CD14-positive monocyte (primary cell): ENCODE measurements around the gene PDGFA. TPM values are rescaled to one million over a fixed set of nuclear protein-coding genes. Genes with fewer than 3 reads are reported as not detected.

Experiments used
- DNase-seq, 3 donors: peaks; one replicate each; pipeline ENCODE4 v3.0.0-alpha.2; 2011 to 2022
- H2AFZ ChIP-seq: 2 replicates; pipeline ENCODE4 v1.6.0; 2012; ENCODE audit warnings: mild to moderate bottlenecking, low read depth, low read length, inconsistent platforms; ENCODE audit not compliant: insufficient read depth, poor library complexity, severe bottlenecking
- H3K27ac ChIP-seq, 2 donors: 1 replicate in 1 of 2; 2 replicates in 1 of 2; pipeline ENCODE4 v1.5.1; 2012 to 2013; ENCODE audit warnings: low read length in 2 of 2, control low read depth in 1 of 2, inconsistent platforms in 1 of 2, low read depth in 1 of 2, mild to moderate bottlenecking in 1 of 2
- H3K27me3 ChIP-seq, 2 donors: one replicate each; pipeline versions ENCODE4 v1.6.0 to v1.6.1; 2011 to 2013; ENCODE audit warnings: low read length in 2 of 2; ENCODE audit not compliant: control insufficient read depth in 2 of 2, insufficient read depth in 2 of 2
- H3K36me3 ChIP-seq, 2 donors: replicated peaks in 1 of 2; 1 replicate in 1 of 2; 2 replicates in 1 of 2; pipeline versions ENCODE4 v1.5.1 to v1.6.1; 2012 to 2013; ENCODE audit warnings: low read length in 2 of 2, control low read depth in 1 of 2, inconsistent platforms in 1 of 2, mild to moderate bottlenecking in 1 of 2; ENCODE audit not compliant: insufficient read depth in 2 of 2, control insufficient read depth in 1 of 2
- H3K4me1 ChIP-seq, 2 donors: 1 replicate in 1 of 2; 2 replicates in 1 of 2; pipeline versions ENCODE4 v1.5.1 to v1.6.1; 2012 to 2013; ENCODE audit warnings: low read length in 2 of 2, control low read depth in 1 of 2, inconsistent platforms in 1 of 2, mild to moderate bottlenecking in 1 of 2, moderate library complexity in 1 of 2; ENCODE audit not compliant: insufficient read depth in 2 of 2, control insufficient read depth in 1 of 2
- H3K4me2 ChIP-seq: replicated peaks from 2 replicates; pipeline ENCODE3; 2012; ENCODE audit warnings: low read length, moderate library complexity, mild to moderate bottlenecking; ENCODE audit not compliant: poor library complexity, severe bottlenecking; ENCODE audit errors: extremely low read depth
- H3K4me3 ChIP-seq, 3 experiments: fragments of 200-600 bp in 1 of 3; sonication (generic) in 1 of 3; replicated peaks in 1 of 3; 1 replicate in 2 of 3; 2 replicates in 1 of 3; pipeline ENCODE4 v1.5.1; 2011 to 2013; ENCODE audit warnings: low read length in 3 of 3, mild to moderate bottlenecking in 3 of 3, control low read depth in 2 of 3, low read depth in 2 of 3, inconsistent platforms in 1 of 3, moderate library complexity in 1 of 3
- H3K79me2 ChIP-seq: 2 replicates; pipeline ENCODE4 v1.6.0; 2012; ENCODE audit warnings: mild to moderate bottlenecking, control low read depth, inconsistent platforms, low read length, moderate library complexity; ENCODE audit not compliant: insufficient read depth
- H3K9ac ChIP-seq: 2 replicates; pipeline ENCODE4 v1.6.0; 2017; ENCODE audit warnings: low read length, mild to moderate bottlenecking; ENCODE audit not compliant: insufficient read depth, poor library complexity, severe bottlenecking
- H3K9me3 ChIP-seq, 2 donors: replicated peaks in 1 of 2; 1 replicate in 1 of 2; 2 replicates in 1 of 2; pipeline versions ENCODE4 v1.5.1 to v1.6.1; 2012 to 2013; ENCODE audit warnings: low read length in 2 of 2, control low read depth in 1 of 2; ENCODE audit not compliant: control insufficient read depth in 1 of 2, insufficient read depth in 1 of 2
- H4K20me1 ChIP-seq: 2 replicates; pipeline ENCODE4 v1.6.0; 2012; ENCODE audit warnings: mild to moderate bottlenecking, low read length, control low read depth, moderate library complexity; ENCODE audit not compliant: insufficient read depth
- H3K27ac Mint-ChIP-seq, 7 donors: one replicate each; pipeline ENCODE4 v1.8.0; 2020; ENCODE audit warnings: mild to moderate bottlenecking in 7 of 7, mixed read lengths in 7 of 7, moderate library complexity in 6 of 7, inconsistent platforms in 2 of 7
- H3K27me3 Mint-ChIP-seq, 3 donors: one replicate each; pipeline ENCODE4 v1.8.0; 2021 to 2022; ENCODE audit warnings: low read depth in 3 of 3, mild to moderate bottlenecking in 3 of 3, mixed read lengths in 3 of 3, moderate library complexity in 3 of 3, inconsistent platforms in 1 of 3
- H3K36me3 Mint-ChIP-seq, 2 donors: one replicate each; pipeline ENCODE4 v1.8.0; 2020; ENCODE audit warnings: mixed read lengths in 2 of 2, inconsistent platforms in 1 of 2, mild to moderate bottlenecking in 1 of 2
- H3K4me1 Mint-ChIP-seq: one replicate; pipeline ENCODE4 v1.8.0; 2020; ENCODE audit warnings: mild to moderate bottlenecking, mixed read lengths
- H3K4me3 Mint-ChIP-seq, 2 donors: one replicate each; pipeline ENCODE4 v1.8.0; 2020; ENCODE audit warnings: mild to moderate bottlenecking in 2 of 2, mixed read lengths in 2 of 2, moderate library complexity in 1 of 2
- H3K9me3 Mint-ChIP-seq, 7 donors: one replicate each; pipeline ENCODE4 v1.8.0; 2020 to 2022; ENCODE audit warnings: mixed read lengths in 7 of 7, mild to moderate bottlenecking in 6 of 7, moderate library complexity in 6 of 7, inconsistent platforms in 2 of 7
- CTCF ChIP-seq: fragments of 200-600 bp; IDR thresholded peaks from one replicate; pipeline ENCODE4 v1.8.0; 2022; ENCODE audit warnings: antibody characterized with exemption, mild to moderate bottlenecking
- WGBS: methylation state at CpG from one replicate; pipeline ENCODE4 v1.1.5; 2013; ENCODE audit warnings: missing lambda C conversion rate; ENCODE audit not compliant: insufficient coverage; 5-methylcytosine and 5-hydroxymethylcytosine counted together
- intact Hi-C, 2 donors: fragments of 100-400 bp; cut with micrococcal nuclease; formaldehyde crosslinking; loops; one replicate each; pipeline versions ENCODE4 v1.15.0 to v1.15.1; 2023
- polyA plus RNA-seq, 3 donors: library from polyadenylated mRNA; depleted of rRNA in 1 of 3; unstranded in 2 of 3; stranded (reverse) in 1 of 3; fragments of 300-500 nt in 2 of 3; fragments of >200 nt in 1 of 3; fragmentation: Illumina TruSeq in 2 of 3; gene quantifications; 1 replicate in 2 of 3; 2 replicates in 1 of 3; pipeline ENCODE4 v1.2.3, GENCODE V29; 2012 to 2021

The PDGFA gene
- polyA plus RNA-seq, 3 donors = 0.29 TPM; not detected in 2

- TF ChIP-seq CTCF = no peak
- Histone ChIP-seq H3K79me2 (no peaks in the 10 kb centered on the region), H3K27me3 (peaks cover 28 to 72% of the 10 kb centered on the region in 2 donors), H2AFZ (peak overlapping the region; percentile 46), H3K4me1 (peaks cover 6 to 17% of the 10 kb centered on the region in 2 donors), H3K27ac (no peak overlapping the region), H3K9me3 (peaks cover 0 to 9% of the 10 kb centered on the region in 2 donors), H3K36me3 (no peaks in the 10 kb centered on the region), H3K4me3 (peak overlapping the region in 2 of 3 experiments; percentile 2 to 69), H3K9ac (peak overlapping the region; percentile 21), H4K20me1 (no peaks in the 10 kb centered on the region), H3K4me2 (peak overlapping the region; percentile 70)
- under 1% methylated on average over 75 of the region's 91 CpGs for WGBS
- Mint-ChIP-seq H3K27me3 (peaks cover 57 to 73% (median 64%) of the 10 kb centered on the region in 3 donors), H3K4me3 (peak overlapping the region; percentile 64 to 87), H3K9me3 (peaks cover 0 to 18% (median 3%) of the 10 kb centered on the region in 7 donors), H3K4me1 (peaks cover 10% of the 10 kb centered on the region), H3K36me3 (no peaks in the 10 kb centered on the region), H3K27ac (peak overlapping the region in 1 of 7 donors; percentile 36)
- DNase-seq = peak; percentile 20 to 46 (median 21)
- intact Hi-C loops = no loop called here
These were observed 2.7 kb upstream of the PDGFA start for GRCh38 chr7:522071-522950.

GRCh38 chr7:521221-522070 lies 1.8 kb upstream of the PDGFA start:
- no peak for DNase-seq
- intact Hi-C loops = no loop called here

More at GRCh38 chr7:521221-522070, 1.8 kb upstream of the PDGFA start:
- Mint-ChIP-seq H3K27me3 (peaks cover 60 to 78% (median 68%) of the 10 kb centered on the region in 3 donors), H3K4me1 (peaks cover 10% of the 10 kb centered on the region), H3K27ac (peak overlapping the region in 1 of 7 donors; percentile 36), H3K36me3 (no peaks in the 10 kb centered on the region), H3K4me3 (peak overlapping the region in 1 of 2 donors; percentile 87), H3K9me3 (peaks cover 0 to 16% (median 2%) of the 10 kb centered on the region in 7 donors)
- no peaks in the 10 kb centered on the region for H3K79me2 ChIP-seq
- no peak overlapping the region for H3K27ac ChIP-seq
- no peak overlapping the region for H2AFZ ChIP-seq
- H3K9ac ChIP-seq = no peak overlapping the region
- H3K4me2 ChIP-seq = peak overlapping the region; percentile 70
- H3K4me1 ChIP-seq = peaks cover 6 to 17% of the 10 kb centered on the region in 2 donors
- peak overlapping the region in 1 of 3 experiments; percentile 69 for H3K4me3 ChIP-seq
- H3K27me3 ChIP-seq = peaks cover 28 to 76% of the 10 kb centered on the region in 2 donors
- no peaks in the 10 kb centered on the region for H3K36me3 ChIP-seq
- WGBS = 3% methylated on average over 61 of the region's 72 CpGs
- peaks cover 0 to 9% of the 10 kb centered on the region in 2 donors for H3K9me3 ChIP-seq
- no peak for TF ChIP-seq CTCF
- H4K20me1 ChIP-seq = no peaks in the 10 kb centered on the region
